ENCODE measurements around the gene HSPH1. TPM values are rescaled to one million over a fixed set of nuclear protein-coding genes. Genes with fewer than 3 reads are reported as not detected.
A peak's percentile ranks its signal among the peaks of the same experiment; 100 is the strongest.

The HSPH1 gene
- total and polyA plus RNA-seq, 4 donors, result 11.0 to 30.3 (median 20.3) TPM

GRCh38 chr13:31199849-31200636, 38.3 kb upstream of the HSPH1 start, which contains the start of gene B3GLCT:
Gene B3GLCT, plus strand, starts transcription at chr13:31199975. Its CDS starts 110 bp downstream, at chr13:31200085.
- peaks cover 2 to 18% (median 10%) of the 10 kb centered on the region in 4 donors for H3K4me1 ChIP-seq (ENCODE audit: control insufficient read depth in 4 of 4, insufficient read depth in 4 of 4, low read length in 3 of 4)
- H3K4me3 ChIP-seq (ENCODE audit: low read depth in 1 of 3, low read length in 3 of 3), result peak within 1 kb of the TSS; percentile 53 to 95 (median 70)
- DNase-seq (ENCODE audit: low spot score), result peak; percentile 86
- peak within 1 kb of the TSS; percentile 49 to 68 for H3K9ac ChIP-seq (ENCODE audit: low read depth in 1 of 2, low read length in 2 of 2)
- peak within 1 kb of the TSS; percentile 90 to 94 for H3K27ac ChIP-seq (ENCODE audit: low read depth in 1 of 2, low read length in 2 of 2)
- H3K9me3 ChIP-seq (ENCODE audit: control insufficient read depth in 4 of 4, low read length in 3 of 4), result no peaks in the 10 kb centered on the region
- no peaks in the 10 kb centered on the region for H3K36me3 ChIP-seq (ENCODE audit: control insufficient read depth in 4 of 4, insufficient read depth in 3 of 4, low read depth in 1 of 4, low read length in 3 of 4)
- under 1% methylated on average over 126 of the region's 126 CpGs for WGBS
- H3K27me3 ChIP-seq (ENCODE audit: control insufficient read depth in 4 of 4, insufficient read depth in 4 of 4, low read length in 3 of 4), result no peaks in the 10 kb centered on the region
- TF ChIP-seq RAD21 (IDR thresholded peaks at IDR 0.05) (peak in 1 of 2 donors; percentile 58), CTCF (IDR thresholded peaks at IDR 0.05; ENCODE audit: low read depth, low read length, missing input control) (peak; percentile 93), FOXA1 (IDR thresholded peaks at IDR 0.05) (no peak), ATF3 (IDR thresholded peaks at IDR 0.05) (no peak)

- H3K27me3 ChIP-seq (ENCODE audit: control insufficient read depth in 4 of 4, insufficient read depth in 4 of 4, low read length in 3 of 4), result no peaks in the 10 kb centered on the region
- H3K36me3 ChIP-seq (ENCODE audit: control insufficient read depth in 4 of 4, insufficient read depth in 3 of 4, low read depth in 1 of 4, low read length in 3 of 4), result no peaks in the 10 kb centered on the region
- TF ChIP-seq SP1 (IDR thresholded peaks at IDR 0.05), result no peak
- no peak for TF ChIP-seq RAD21 (IDR thresholded peaks at IDR 0.05)
- no peak for TF ChIP-seq FOXA2 (IDR thresholded peaks at IDR 0.05)
- TF ChIP-seq NR2F2 (IDR thresholded peaks at IDR 0.05), result no peak
- no peak for TF ChIP-seq HNF4G (IDR thresholded peaks at IDR 0.05)
- TF ChIP-seq TAF1 (conservative IDR thresholded peaks at IDR 0.05), result no peak
- no peak for TF ChIP-seq CTCF (IDR thresholded peaks at IDR 0.05; ENCODE audit: low read depth, low read length, missing input control)
- no peak for TF ChIP-seq HNF4A (conservative IDR thresholded peaks at IDR 0.05)
- no peak for TF ChIP-seq JUND (IDR thresholded peaks at IDR 0.05)
- H3K9me3 ChIP-seq (ENCODE audit: control insufficient read depth in 4 of 4, low read length in 3 of 4), result no peaks in the 10 kb centered on the region
- no peak for DNase-seq (ENCODE audit: low spot score)
- H3K4me3 ChIP-seq (ENCODE audit: low read depth in 1 of 3, low read length in 3 of 3), result peak overlapping the region; percentile 37 to 95 (median 53)
- WGBS, result 7% methylated on average over 15 of the region's 15 CpGs
- H3K9ac ChIP-seq (ENCODE audit: low read depth in 1 of 2, low read length in 2 of 2), result peak overlapping the region in 1 of 2 donors; percentile 68
- H3K27ac ChIP-seq (ENCODE audit: low read depth in 1 of 2, low read length in 2 of 2), result peak overlapping the region; percentile 90 to 94
- H3K4me1 ChIP-seq (ENCODE audit: control insufficient read depth in 4 of 4, insufficient read depth in 4 of 4, low read length in 3 of 4), result peaks cover 2 to 18% (median 10%) of the 10 kb centered on the region in 4 donors
Observed at GRCh38 chr13:31199527-31199848, 37.8 kb upstream of the HSPH1 start.

- H3K36me3 ChIP-seq (ENCODE audit: control insufficient read depth in 4 of 4, insufficient read depth in 3 of 4, low read depth in 1 of 4, low read length in 3 of 4), result no peaks in the 10 kb centered on the region
- H3K9me3 ChIP-seq (ENCODE audit: control insufficient read depth in 4 of 4, low read length in 3 of 4), result no peaks in the 10 kb centered on the region
- no peak overlapping the region for H3K9ac ChIP-seq (ENCODE audit: low read depth in 1 of 2, low read length in 2 of 2)
- no peak overlapping the region for H3K4me3 ChIP-seq (ENCODE audit: low read depth in 1 of 3, low read length in 3 of 3)
- H3K27ac ChIP-seq (ENCODE audit: low read depth in 1 of 2, low read length in 2 of 2), result no peak overlapping the region
- WGBS, result 87% methylated on average over 3 of the region's 3 CpGs
- no peak for TF ChIP-seq FOXA1 (IDR thresholded peaks at IDR 0.05)
- H3K4me1 ChIP-seq (ENCODE audit: control insufficient read depth in 4 of 4, insufficient read depth in 4 of 4, low read length in 3 of 4), result peaks cover 2 to 18% (median 10%) of the 10 kb centered on the region in 4 donors
- H3K27me3 ChIP-seq (ENCODE audit: control insufficient read depth in 4 of 4, insufficient read depth in 4 of 4, low read length in 3 of 4), result no peaks in the 10 kb centered on the region
- no peak for DNase-seq (ENCODE audit: low spot score)
Observed at GRCh38 chr13:31198519-31198918, 36.8 kb upstream of the HSPH1 start.
